OCI-LY7 (cell line): ENCODE measurements around the gene TMEM130. TPM values are rescaled to one million over a fixed set of nuclear protein-coding genes. Genes with fewer than 3 reads are reported as not detected.

Experiments used
- BruUV-seq: library from RNA; stranded (reverse); fragments of 400-500 nt; replicated peaks from 2 replicates; lab custom pipeline; 2021; lab: Mats Ljungman, UMichigan
- CTCF ChIA-PET: fragments of 300-600 bp; sonication (Branson Sonifier 250); formaldehyde crosslinking; loops from one replicate; lab custom pipeline; 2022; ENCODE audit warnings: antibody characterized with exemption; ENCODE audit not compliant: unreplicated experiment; lab: Charles Lee
- POLR2A ChIA-PET: fragments of 300-600 bp; sonication (Branson Sonifier 250); formaldehyde crosslinking; loops from one replicate; lab custom pipeline; 2022; ENCODE audit warnings: antibody characterized with exemption; lab: Charles Lee
- DNase-seq: peaks from one replicate; pipeline ENCODE4 v3.0.0-alpha.2; 2015; ENCODE audit warnings: low spot score
- H2AFZ ChIP-seq: fragments of 200-600 bp; sonication (generic), shearing (Covaris generic); 2 replicates; pipeline ENCODE4 v1.6.1; 2014; ENCODE audit warnings: mild to moderate bottlenecking, antibody characterized with exemption, low read length, moderate library complexity
- H3K27ac ChIP-seq: fragments of 200-600 bp; sonication (generic); 2 replicates; pipeline ENCODE4 v1.5.1; 2014; ENCODE audit warnings: mixed run types, low read depth, mild to moderate bottlenecking, moderate library complexity, low read length, inconsistent platforms; ENCODE audit not compliant: poor library complexity, severe bottlenecking
- H3K36me3 ChIP-seq: fragments of 200-600 bp; sonication (generic); 2 replicates; pipeline ENCODE4 v1.6.1; 2014; ENCODE audit warnings: mild to moderate bottlenecking, antibody characterized with exemption, low read length, moderate library complexity, mixed read lengths; ENCODE audit not compliant: insufficient read depth
- H3K4me1 ChIP-seq: fragments of 200-600 bp; sonication (generic); 2 replicates; pipeline ENCODE4 v1.5.1; 2014; ENCODE audit warnings: mild to moderate bottlenecking, low read length; ENCODE audit not compliant: insufficient read depth, poor library complexity, severe bottlenecking
- H3K4me2 ChIP-seq: fragments of 200-600 bp; sonication (generic); 2 replicates; pipeline ENCODE4 v1.6.1; 2014; ENCODE audit warnings: mild to moderate bottlenecking, low read length
- H3K4me3 ChIP-seq: fragments of 200-600 bp; sonication (generic); 2 replicates; pipeline ENCODE4 v1.5.1; 2014; ENCODE audit warnings: mild to moderate bottlenecking, low read depth, low read length; ENCODE audit not compliant: poor library complexity, severe bottlenecking
- H3K79me2 ChIP-seq: fragments of 200-600 bp; sonication (generic); 2 replicates; pipeline ENCODE4 v1.6.1; 2016; ENCODE audit warnings: low read depth, mild to moderate bottlenecking, low read length, moderate library complexity, mixed read lengths; ENCODE audit not compliant: insufficient read depth
- H3K9me2 ChIP-seq: fragments of 200-600 bp; sonication (generic); 2 replicates; pipeline ENCODE4 v1.6.1; 2016; ENCODE audit warnings: mild to moderate bottlenecking, low read length, mixed read lengths; ENCODE audit not compliant: insufficient read depth
- H3K9me3 ChIP-seq: fragments of 200-600 bp; sonication (generic); 2 replicates; pipeline ENCODE4 v1.6.1; 2014; ENCODE audit warnings: mild to moderate bottlenecking, mixed run types, low read length, mixed read lengths
- H4K20me1 ChIP-seq: fragments of 200-600 bp; sonication (generic); 2 replicates; pipeline ENCODE4 v1.6.1; 2014; ENCODE audit warnings: mild to moderate bottlenecking, antibody characterized with exemption, low read length, moderate library complexity, mixed read lengths; ENCODE audit not compliant: insufficient read depth
- EZH2phosphoT487 ChIP-seq: fragments of 200-600 bp; sonication (generic); IDR thresholded peaks from 2 replicates; pipeline ENCODE4 v1.6.1; 2018; ENCODE audit warnings: low read depth, borderline replicate concordance, mild to moderate bottlenecking, mixed run types, antibody characterized with exemption, low read length, moderate library complexity, mixed read lengths
- intact Hi-C: fragments of 100-400 bp; cut with micrococcal nuclease; formaldehyde crosslinking; loops from one replicate; pipeline ENCODE4 v1.10.0; 2022; ENCODE audit not compliant: unreplicated experiment
- total RNA-seq, 2 experiments: library from RNA; depleted of rRNA in 1 of 2; stranded (reverse); fragments of >200 nt in 1 of 2; shearing (Covaris generic) in 1 of 2; gene quantifications; 2 replicates each; pipeline ENCODE4 v1.2.3, GENCODE V29; 2014 to 2022
- TF ChIP-seq, protein P1 (sequence below): fragments of 200-600 bp; sonication (generic); conservative IDR thresholded peaks from 2 replicates; pipeline ENCODE4 v1.5.1; 2014; ENCODE audit warnings: mild to moderate bottlenecking, antibody characterized with exemption, low read length, moderate library complexity, mixed read lengths

TMEM130 gene
- total RNA-seq, 2 experiments from 2014 or later, result 0.22 to 0.57 TPM

DNA sequence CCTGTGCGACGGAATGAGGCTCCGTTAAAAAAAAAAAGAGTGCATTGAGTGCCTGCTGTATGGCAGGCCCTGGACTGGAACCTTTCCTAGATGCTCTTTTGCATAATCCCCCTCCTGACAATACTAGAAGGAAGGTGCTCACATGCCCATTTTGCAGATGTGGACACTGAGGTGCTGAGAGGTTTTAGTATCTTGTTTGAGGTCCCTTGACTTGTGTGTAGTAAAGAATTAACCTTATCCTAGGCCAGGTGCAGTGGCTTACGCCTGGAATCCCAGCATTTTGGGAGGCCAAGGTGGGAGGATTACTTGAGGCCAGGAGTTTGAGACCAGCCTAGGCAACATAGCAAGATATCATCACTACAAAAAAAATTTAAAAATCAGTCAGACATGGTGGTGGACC, 46.6 kb downstream of the TMEM130 start:
- CTCF ChIA-PET, result no interaction called here
- TF ChIP-seq, protein P1, sequence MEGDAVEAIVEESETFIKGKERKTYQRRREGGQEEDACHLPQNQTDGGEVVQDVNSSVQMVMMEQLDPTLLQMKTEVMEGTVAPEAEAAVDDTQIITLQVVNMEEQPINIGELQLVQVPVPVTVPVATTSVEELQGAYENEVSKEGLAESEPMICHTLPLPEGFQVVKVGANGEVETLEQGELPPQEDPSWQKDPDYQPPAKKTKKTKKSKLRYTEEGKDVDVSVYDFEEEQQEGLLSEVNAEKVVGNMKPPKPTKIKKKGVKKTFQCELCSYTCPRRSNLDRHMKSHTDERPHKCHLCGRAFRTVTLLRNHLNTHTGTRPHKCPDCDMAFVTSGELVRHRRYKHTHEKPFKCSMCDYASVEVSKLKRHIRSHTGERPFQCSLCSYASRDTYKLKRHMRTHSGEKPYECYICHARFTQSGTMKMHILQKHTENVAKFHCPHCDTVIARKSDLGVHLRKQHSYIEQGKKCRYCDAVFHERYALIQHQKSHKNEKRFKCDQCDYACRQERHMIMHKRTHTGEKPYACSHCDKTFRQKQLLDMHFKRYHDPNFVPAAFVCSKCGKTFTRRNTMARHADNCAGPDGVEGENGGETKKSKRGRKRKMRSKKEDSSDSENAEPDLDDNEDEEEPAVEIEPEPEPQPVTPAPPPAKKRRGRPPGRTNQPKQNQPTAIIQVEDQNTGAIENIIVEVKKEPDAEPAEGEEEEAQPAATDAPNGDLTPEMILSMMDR, result no peak
- TF ChIP-seq EZH2phosphoT487, result no peak

DNA sequence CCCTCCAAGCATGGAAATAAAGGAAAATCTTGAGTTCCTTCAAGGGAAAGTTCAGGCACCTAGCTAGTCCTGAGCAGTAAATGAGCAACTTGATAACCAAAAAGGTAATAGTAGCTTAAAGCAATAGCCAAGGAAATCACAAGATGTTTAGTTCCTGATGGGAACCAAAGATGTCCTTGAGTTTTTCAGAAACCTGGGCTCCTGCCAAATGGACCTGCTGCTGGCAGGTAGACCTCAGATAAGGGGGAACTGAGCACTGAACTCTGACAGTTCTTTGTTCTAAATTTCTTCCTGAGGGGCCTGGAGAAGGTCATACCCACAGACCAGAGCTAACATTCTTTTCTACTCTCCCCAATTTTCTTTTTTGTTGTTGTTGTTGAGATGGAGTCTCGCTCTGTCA, 48.5 kb downstream of the TMEM130 start:
- H3K79me2 ChIP-seq, result no peaks in the 10 kb centered on the region
- no peak overlapping the region for H2AFZ ChIP-seq
- intact Hi-C loops, result no loop called here
- ChIA-PET POLR2A (interaction anchor here (0.6 to 1.4 kb wide), 3 partner anchors 10 to 562 kb away, joined by 3 to 5 read pairs (median 3); no protein-coding TSS in a partner anchor), CTCF (no interaction called here)
- H3K4me1 ChIP-seq, result no peaks in the 10 kb centered on the region
- H3K27ac ChIP-seq, result no peak overlapping the region
- H3K9me2 ChIP-seq, result no peaks in the 10 kb centered on the region
- H3K9me3 ChIP-seq, result no peaks in the 10 kb centered on the region
- H3K4me2 ChIP-seq, result no peak overlapping the region
- TF ChIP-seq EZH2phosphoT487, result no peak
- TF ChIP-seq, protein P1, result no peak
- H3K36me3 ChIP-seq, result no peaks in the 10 kb centered on the region
- DNase-seq, result no peak
- H4K20me1 ChIP-seq, result no peaks in the 10 kb centered on the region
- H3K4me3 ChIP-seq, result no peak overlapping the region
- no TSS peak for BruUV-seq

More for the DNA sequence above, 46.6 kb downstream of the TMEM130 start:
- no peak for DNase-seq
- BruUV-seq, result no TSS peak
- Histone ChIP-seq H3K27ac (no peak overlapping the region), H3K4me2 (no peak overlapping the region), H3K79me2 (no peaks in the 10 kb centered on the region), H3K9me2 (no peaks in the 10 kb centered on the region), H3K4me3 (no peak overlapping the region), H3K36me3 (no peaks in the 10 kb centered on the region), H3K9me3 (no peaks in the 10 kb centered on the region), H3K4me1 (no peaks in the 10 kb centered on the region), H2AFZ (no peak overlapping the region), H4K20me1 (no peaks in the 10 kb centered on the region)
- POLR2A ChIA-PET, result no interaction called here
- intact Hi-C loops, result no loop called here

DNA sequence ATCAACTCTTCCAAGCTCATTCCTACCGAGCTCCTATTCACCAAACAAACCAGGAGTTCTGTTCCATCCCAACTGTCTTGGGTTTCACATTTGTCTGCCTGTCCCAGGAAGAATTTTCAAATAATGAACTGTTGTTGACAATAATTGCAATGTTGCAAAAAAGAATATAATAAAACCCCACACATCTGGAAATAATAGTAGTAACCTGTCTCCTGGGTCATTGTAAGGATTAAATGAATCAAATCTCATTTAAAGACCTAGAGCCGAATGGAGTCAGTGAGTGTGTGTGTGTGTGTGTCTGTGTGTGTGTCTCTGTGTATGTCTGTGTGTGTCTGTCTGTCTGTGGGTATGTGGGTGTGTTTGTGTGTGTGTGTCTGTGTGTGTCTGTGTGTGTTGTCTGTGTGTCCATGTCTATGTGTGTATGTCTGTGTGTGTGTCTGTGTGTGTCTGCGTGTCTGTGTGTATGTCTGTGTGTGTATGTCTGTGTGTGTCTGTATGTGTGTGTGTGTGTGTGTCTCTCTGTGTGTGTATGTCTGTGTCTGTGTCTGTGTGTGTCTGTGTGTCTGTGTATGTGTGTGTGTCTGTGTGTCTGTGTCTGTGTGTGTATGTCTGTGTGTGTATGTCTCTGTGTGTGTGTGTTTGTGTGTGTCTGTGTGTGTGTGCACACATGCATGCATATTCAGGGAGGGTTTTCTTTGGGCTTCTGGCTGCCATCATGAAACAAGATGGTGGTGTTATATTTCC, 52.7 kb downstream of the TMEM130 start:
- no peak for DNase-seq
- H3K79me2 ChIP-seq, result no peaks in the 10 kb centered on the region
- no peaks in the 10 kb centered on the region for H3K9me2 ChIP-seq
- ChIA-PET POLR2A (no interaction called here), CTCF (no interaction called here)
- H3K4me3 ChIP-seq, result no peak overlapping the region
- H3K9me3 ChIP-seq, result no peaks in the 10 kb centered on the region
- no peak overlapping the region for H3K4me2 ChIP-seq
- H3K36me3 ChIP-seq, result no peaks in the 10 kb centered on the region
- H3K4me1 ChIP-seq, result no peaks in the 10 kb centered on the region
- intact Hi-C loops, result no loop called here
- H4K20me1 ChIP-seq, result no peaks in the 10 kb centered on the region
- H3K27ac ChIP-seq, result no peak overlapping the region
- TF ChIP-seq, protein P1, result no peak
- no peak for TF ChIP-seq EZH2phosphoT487
- no peak overlapping the region for H2AFZ ChIP-seq
- no TSS peak for BruUV-seq
